ENCODE results near the gene HRH1.
"Not testable (repeated sequence)": the region's sequence is repeated elsewhere in the genome, so short reads cannot be mapped to it uniquely, and the experiment has no call there.

HRH1 gene

DNA sequence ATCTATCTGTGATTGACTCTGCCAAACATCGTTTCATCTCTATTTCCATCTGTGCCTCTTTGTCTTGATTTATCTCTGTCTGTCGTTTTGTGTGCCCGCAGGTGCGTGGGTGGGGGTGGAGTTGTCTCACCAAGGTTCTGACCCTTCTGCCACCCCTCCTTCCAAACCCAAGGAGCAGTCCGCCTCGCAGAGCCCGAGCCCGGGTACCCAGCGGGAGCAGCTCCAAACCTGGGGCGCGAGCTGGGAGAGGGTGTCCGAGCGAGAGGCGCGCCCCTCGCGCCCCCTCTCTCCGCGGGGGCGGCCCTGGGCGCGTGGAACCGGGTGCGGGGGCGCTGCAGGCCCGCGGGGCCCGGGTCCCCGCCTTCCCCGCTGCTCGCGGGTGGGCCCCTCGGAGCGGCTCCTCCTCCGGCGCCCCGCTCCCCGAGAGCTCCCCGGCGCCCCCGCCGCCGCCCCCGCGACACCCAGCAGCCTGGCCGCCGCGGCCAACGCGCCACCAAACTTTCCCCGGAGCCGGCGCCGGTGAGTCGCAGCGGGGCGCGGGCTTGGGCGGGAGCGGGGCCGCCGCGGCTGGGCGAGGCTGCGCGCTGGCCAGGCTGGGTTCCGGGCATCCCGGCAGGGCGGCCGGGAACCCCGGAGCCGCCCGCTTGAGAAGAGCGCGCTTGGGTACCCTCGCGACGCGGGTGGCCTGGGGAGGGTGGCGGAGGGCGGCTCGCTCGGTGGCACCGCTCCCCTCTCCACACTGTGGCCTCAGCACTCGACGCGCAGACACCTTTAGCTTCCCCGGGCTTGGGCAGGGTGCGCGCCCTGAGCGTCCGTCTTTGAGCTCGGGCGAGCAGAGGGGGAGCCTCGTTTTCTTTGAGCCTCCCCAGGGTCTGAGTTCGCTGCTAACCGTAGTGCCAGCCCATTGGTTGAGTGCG is at the start of gene HRH1:
Gene HRH1 (plus strand): TSS at position 458 of the 917 bp plus-strand sequence. CDS start 104,545 bp downstream, outside the sequence.
- H3K4me3 ChIP-seq (ENCODE audit: control insufficient read depth, low read depth, low read length): peak within 1 kb of the TSS; percentile 77
- TF ChIP-seq CTCF (conservative IDR thresholded peaks at IDR 0.05; ENCODE audit: control insufficient read depth, insufficient read depth, low read depth, low read length): no peak
- DNase-seq (ENCODE audit: low read depth): no peak

DNA sequence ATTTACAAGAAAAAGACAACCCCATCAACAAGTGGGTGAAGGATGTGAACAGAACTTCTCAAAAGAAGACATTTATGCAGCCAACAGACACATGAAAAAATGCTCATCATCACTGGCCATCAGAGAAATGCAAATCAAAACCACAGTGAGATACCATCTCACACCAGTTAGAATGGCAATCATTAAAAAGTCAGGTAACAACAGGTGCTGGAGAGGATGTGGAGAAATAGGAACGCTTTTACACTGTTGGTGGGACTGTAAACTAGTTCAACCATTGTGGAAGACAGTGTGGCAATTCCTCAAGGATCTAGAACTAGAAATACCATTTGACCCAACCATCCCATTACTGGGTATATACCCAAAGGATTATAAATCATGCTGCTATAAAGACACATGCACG is 41.0 kb upstream of the HRH1 start:
- not testable (repeated sequence) for DNase-seq (ENCODE audit: low read depth); H3K4me3 ChIP-seq (ENCODE audit: control insufficient read depth, low read depth, low read length)

- no peak for DNase-seq (ENCODE audit: low read depth)
- no peak overlapping the region for H3K4me3 ChIP-seq (ENCODE audit: control insufficient read depth, low read depth, low read length)
- no peak for TF ChIP-seq CTCF (conservative IDR thresholded peaks at IDR 0.05; ENCODE audit: control insufficient read depth, insufficient read depth, low read depth, low read length)
Observed at GRCh38 chr3:11115548-11115947, 38.7 kb upstream of the HRH1 start.

GRCh38 chr3:11116336-11117059 is 37.8 kb upstream of the HRH1 start:
- DNase-seq (ENCODE audit: low read depth): peak; percentile 83

GRCh38 chr3:11117591-11117990 is 36.7 kb upstream of the HRH1 start:
- no peak overlapping the region for H3K4me3 ChIP-seq (ENCODE audit: control insufficient read depth, low read depth, low read length)
- DNase-seq (ENCODE audit: low read depth): no peak
- TF ChIP-seq CTCF (conservative IDR thresholded peaks at IDR 0.05; ENCODE audit: control insufficient read depth, insufficient read depth, low read depth, low read length): no peak

More at GRCh38 chr3:11116336-11117059, 37.8 kb upstream of the HRH1 start:
- H3K4me3 ChIP-seq (ENCODE audit: control insufficient read depth, low read depth, low read length): no peak overlapping the region
- no peak for TF ChIP-seq CTCF (conservative IDR thresholded peaks at IDR 0.05; ENCODE audit: control insufficient read depth, insufficient read depth, low read depth, low read length)

- no peak for TF ChIP-seq CTCF (conservative IDR thresholded peaks at IDR 0.05; ENCODE audit: control insufficient read depth, insufficient read depth, low read depth, low read length)
- peak; percentile 91 for DNase-seq (ENCODE audit: low read depth)
- no peak overlapping the region for H3K4me3 ChIP-seq (ENCODE audit: control insufficient read depth, low read depth, low read length)
Observed at GRCh38 chr3:11118181-11118682, 36.1 kb upstream of the HRH1 start.
